Measurements from ENCODE around the gene SCN10A. TPM values are rescaled to one million over a fixed set of nuclear protein-coding genes. Genes with fewer than 3 reads are reported as not detected.
A peak's percentile ranks its signal among the peaks of the same experiment; 100 is the strongest.

The SCN10A gene
- total RNA-seq, 2 donors from 2014 or later = not detected

- no peak overlapping the region for H3K27ac ChIP-seq (ENCODE audit: low read depth, low read length)
- WGBS, 2 experiments (ENCODE audit: insufficient coverage in 1 of 2, insufficient read length in 1 of 2) = 11 to 14% methylated on average over 8 of the region's 9 CpGs
- Mint-ChIP-seq H3K4me3 (no peak overlapping the region), H3K9me3 (no peaks in the 10 kb centered on the region), H3K4me1 (no peaks in the 10 kb centered on the region), H3K27ac (no peak overlapping the region), H3K36me3 (ENCODE audit: low read depth) (no peaks in the 10 kb centered on the region), H3K27me3 (ENCODE audit: insufficient read depth) (peaks cover 87% of the 10 kb centered on the region)
- H3K4me1 ChIP-seq (ENCODE audit: control insufficient read depth, insufficient read depth, low read length) = no peaks in the 10 kb centered on the region
- no peak overlapping the region for H3K4me3 ChIP-seq (ENCODE audit: low read length)
- peak; percentile 93 for DNase-seq
- H3K9ac ChIP-seq (ENCODE audit: extremely low read depth, low read length, poor library complexity, severe bottlenecking) = no peak overlapping the region
- H3K9me3 ChIP-seq (ENCODE audit: control insufficient read depth, low read length) = no peaks in the 10 kb centered on the region
- TF ChIP-seq, protein P1, sequence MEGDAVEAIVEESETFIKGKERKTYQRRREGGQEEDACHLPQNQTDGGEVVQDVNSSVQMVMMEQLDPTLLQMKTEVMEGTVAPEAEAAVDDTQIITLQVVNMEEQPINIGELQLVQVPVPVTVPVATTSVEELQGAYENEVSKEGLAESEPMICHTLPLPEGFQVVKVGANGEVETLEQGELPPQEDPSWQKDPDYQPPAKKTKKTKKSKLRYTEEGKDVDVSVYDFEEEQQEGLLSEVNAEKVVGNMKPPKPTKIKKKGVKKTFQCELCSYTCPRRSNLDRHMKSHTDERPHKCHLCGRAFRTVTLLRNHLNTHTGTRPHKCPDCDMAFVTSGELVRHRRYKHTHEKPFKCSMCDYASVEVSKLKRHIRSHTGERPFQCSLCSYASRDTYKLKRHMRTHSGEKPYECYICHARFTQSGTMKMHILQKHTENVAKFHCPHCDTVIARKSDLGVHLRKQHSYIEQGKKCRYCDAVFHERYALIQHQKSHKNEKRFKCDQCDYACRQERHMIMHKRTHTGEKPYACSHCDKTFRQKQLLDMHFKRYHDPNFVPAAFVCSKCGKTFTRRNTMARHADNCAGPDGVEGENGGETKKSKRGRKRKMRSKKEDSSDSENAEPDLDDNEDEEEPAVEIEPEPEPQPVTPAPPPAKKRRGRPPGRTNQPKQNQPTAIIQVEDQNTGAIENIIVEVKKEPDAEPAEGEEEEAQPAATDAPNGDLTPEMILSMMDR (conservative IDR thresholded peaks at IDR 0.05) = no peak
- peaks cover 89% of the 10 kb centered on the region for H3K27me3 ChIP-seq (ENCODE audit: control insufficient read depth, insufficient read depth, low read length, poor library complexity, severe bottlenecking)
- no peaks in the 10 kb centered on the region for H3K36me3 ChIP-seq (ENCODE audit: control insufficient read depth, insufficient read depth, low read length)
These were observed 10.1 kb downstream of the SCN10A start for GRCh38 chr3:38805765-38806386.

DNA sequence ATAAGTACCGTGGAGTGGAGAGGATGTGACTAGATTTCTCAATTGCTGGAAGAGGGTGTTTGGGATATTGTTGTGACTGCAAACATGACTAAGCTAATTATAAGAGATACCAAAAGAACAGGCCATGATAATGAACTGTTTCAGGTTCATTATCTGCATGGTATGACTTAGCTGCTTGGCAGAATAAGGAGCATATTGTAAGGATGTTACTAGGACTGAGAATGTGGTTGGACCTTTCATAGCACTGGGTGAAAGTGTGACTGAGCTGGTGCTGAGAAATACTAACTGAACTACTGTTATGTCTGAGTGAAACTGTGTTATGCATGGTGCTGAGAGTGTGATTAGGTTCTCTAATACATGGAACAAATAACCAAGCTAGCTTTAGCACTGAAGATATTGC, 11.0 kb downstream of the SCN10A start:
- H3K36me3 ChIP-seq (ENCODE audit: control insufficient read depth, insufficient read depth, low read length) = no peaks in the 10 kb centered on the region
- WGBS, 2 experiments (ENCODE audit: insufficient coverage in 1 of 2, insufficient read length in 1 of 2) = 86 to 89% methylated on average over 1 of the region's 1 CpG
- DNase-seq = no peak
- Mint-ChIP-seq H3K27me3 (ENCODE audit: insufficient read depth) (peaks cover 88% of the 10 kb centered on the region), H3K36me3 (ENCODE audit: low read depth) (no peaks in the 10 kb centered on the region), H3K9me3 (no peaks in the 10 kb centered on the region), H3K27ac (no peak overlapping the region), H3K4me3 (no peak overlapping the region), H3K4me1 (no peaks in the 10 kb centered on the region)
- H3K27me3 ChIP-seq (ENCODE audit: control insufficient read depth, insufficient read depth, low read length, poor library complexity, severe bottlenecking) = peaks cover 89% of the 10 kb centered on the region
- no peak overlapping the region for H3K27ac ChIP-seq (ENCODE audit: low read depth, low read length)
- no peaks in the 10 kb centered on the region for H3K9me3 ChIP-seq (ENCODE audit: control insufficient read depth, low read length)
- no peak overlapping the region for H3K9ac ChIP-seq (ENCODE audit: extremely low read depth, low read length, poor library complexity, severe bottlenecking)
- TF ChIP-seq, protein P1 (conservative IDR thresholded peaks at IDR 0.05) = no peak
- H3K4me1 ChIP-seq (ENCODE audit: control insufficient read depth, insufficient read depth, low read length) = no peaks in the 10 kb centered on the region
- H3K4me3 ChIP-seq (ENCODE audit: low read length) = no peak overlapping the region

- H3K36me3 Mint-ChIP-seq (ENCODE audit: low read depth) = no peaks in the 10 kb centered on the region
- H3K9me3 ChIP-seq (ENCODE audit: control insufficient read depth, low read length) = no peaks in the 10 kb centered on the region
- H3K27ac ChIP-seq (ENCODE audit: low read depth, low read length) = no peak overlapping the region
- no peak overlapping the region for H3K9ac ChIP-seq (ENCODE audit: extremely low read depth, low read length, poor library complexity, severe bottlenecking)
- peaks cover 69% of the 10 kb centered on the region for H3K27me3 Mint-ChIP-seq (ENCODE audit: insufficient read depth)
- H3K27me3 ChIP-seq (ENCODE audit: control insufficient read depth, insufficient read depth, low read length, poor library complexity, severe bottlenecking) = peaks cover 92% of the 10 kb centered on the region
- H3K4me1 Mint-ChIP-seq = no peaks in the 10 kb centered on the region
- DNase-seq = no peak
- TF ChIP-seq, protein P1 (conservative IDR thresholded peaks at IDR 0.05) = no peak
- WGBS, 2 experiments (ENCODE audit: insufficient coverage in 1 of 2, insufficient read length in 1 of 2) = 50 to 57% methylated on average over 1 of the region's 1 CpG
- no peak overlapping the region for H3K27ac Mint-ChIP-seq
- no peaks in the 10 kb centered on the region for H3K36me3 ChIP-seq (ENCODE audit: control insufficient read depth, insufficient read depth, low read length)
- no peaks in the 10 kb centered on the region for H3K4me1 ChIP-seq (ENCODE audit: control insufficient read depth, insufficient read depth, low read length)
- no peak overlapping the region for H3K4me3 ChIP-seq (ENCODE audit: low read length)
- no peaks in the 10 kb centered on the region for H3K9me3 Mint-ChIP-seq
- no peak overlapping the region for H3K4me3 Mint-ChIP-seq
These were observed 15.5 kb downstream of the SCN10A start for GRCh38 chr3:38800511-38800910.

Measured in endodermal cell (in vitro differentiated cells).